ENCODE data around the gene UNC5A.

- TF ChIP-seq CTCF (IDR thresholded peaks at IDR 0.05) (no peak), POLR2A (IDR thresholded peaks at IDR 0.05) (no peak)
Measured at GRCh38 chr5:176894298-176894697, 83.9 kb downstream of the UNC5A start.

All from heart left ventricle (tissue), 13 donors.